Measurements from ENCODE around the gene PARD3. TPM values are rescaled to one million over a fixed set of nuclear protein-coding genes. Genes with fewer than 3 reads are reported as not detected.

Gene PARD3
- total RNA-seq, 1 experiment from 2014 or later, result 51.8 TPM

DNA sequence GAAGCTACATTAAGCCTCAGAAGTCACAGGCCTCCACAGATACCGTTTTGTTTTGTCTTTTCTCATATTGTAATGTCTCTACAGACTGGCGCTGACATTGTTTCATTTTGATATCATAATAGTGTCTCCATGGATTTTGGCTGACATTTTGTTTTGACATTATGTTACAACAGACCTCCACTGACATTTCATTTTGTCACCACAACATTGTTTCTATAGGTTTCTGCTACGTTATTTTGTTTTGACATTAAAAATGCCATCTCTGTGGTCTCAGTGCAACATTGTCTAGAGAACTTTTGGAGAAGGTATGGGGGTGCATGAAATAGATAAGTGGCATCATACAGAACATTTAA is 666.8 kb downstream of the PARD3 start:
- DNase-seq (ENCODE audit: low spot score), result no peak

More for the DNA sequence above, 666.8 kb downstream of the PARD3 start:
- Mint-ChIP-seq H3K27ac (no peak overlapping the region), H3K4me1 (no peaks in the 10 kb centered on the region; the same call in 1 of the 2 replicates), H3K9me3 (no peaks in the 10 kb centered on the region), H3K36me3 (no peaks in the 10 kb centered on the region), H3K4me3 (no peak overlapping the region), H3K27me3 (ENCODE audit: low read depth) (no peaks in the 10 kb centered on the region)
- POLR2A ChIA-PET, result no interaction called here
- ATAC-seq, result no peak
- CTCF ChIA-PET, result no interaction called here
- no peak for TF ChIP-seq CBFB (CRISPR knock-in tag; IDR thresholded peaks at IDR 0.05; ENCODE audit: low read depth)
- TF ChIP-seq, protein P1, sequence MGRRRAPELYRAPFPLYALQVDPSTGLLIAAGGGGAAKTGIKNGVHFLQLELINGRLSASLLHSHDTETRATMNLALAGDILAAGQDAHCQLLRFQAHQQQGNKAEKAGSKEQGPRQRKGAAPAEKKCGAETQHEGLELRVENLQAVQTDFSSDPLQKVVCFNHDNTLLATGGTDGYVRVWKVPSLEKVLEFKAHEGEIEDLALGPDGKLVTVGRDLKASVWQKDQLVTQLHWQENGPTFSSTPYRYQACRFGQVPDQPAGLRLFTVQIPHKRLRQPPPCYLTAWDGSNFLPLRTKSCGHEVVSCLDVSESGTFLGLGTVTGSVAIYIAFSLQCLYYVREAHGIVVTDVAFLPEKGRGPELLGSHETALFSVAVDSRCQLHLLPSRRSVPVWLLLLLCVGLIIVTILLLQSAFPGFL (CRISPR knock-in tag; IDR thresholded peaks at IDR 0.05; ENCODE audit: borderline replicate concordance), result no peak
- TF ChIP-seq, protein P2, sequence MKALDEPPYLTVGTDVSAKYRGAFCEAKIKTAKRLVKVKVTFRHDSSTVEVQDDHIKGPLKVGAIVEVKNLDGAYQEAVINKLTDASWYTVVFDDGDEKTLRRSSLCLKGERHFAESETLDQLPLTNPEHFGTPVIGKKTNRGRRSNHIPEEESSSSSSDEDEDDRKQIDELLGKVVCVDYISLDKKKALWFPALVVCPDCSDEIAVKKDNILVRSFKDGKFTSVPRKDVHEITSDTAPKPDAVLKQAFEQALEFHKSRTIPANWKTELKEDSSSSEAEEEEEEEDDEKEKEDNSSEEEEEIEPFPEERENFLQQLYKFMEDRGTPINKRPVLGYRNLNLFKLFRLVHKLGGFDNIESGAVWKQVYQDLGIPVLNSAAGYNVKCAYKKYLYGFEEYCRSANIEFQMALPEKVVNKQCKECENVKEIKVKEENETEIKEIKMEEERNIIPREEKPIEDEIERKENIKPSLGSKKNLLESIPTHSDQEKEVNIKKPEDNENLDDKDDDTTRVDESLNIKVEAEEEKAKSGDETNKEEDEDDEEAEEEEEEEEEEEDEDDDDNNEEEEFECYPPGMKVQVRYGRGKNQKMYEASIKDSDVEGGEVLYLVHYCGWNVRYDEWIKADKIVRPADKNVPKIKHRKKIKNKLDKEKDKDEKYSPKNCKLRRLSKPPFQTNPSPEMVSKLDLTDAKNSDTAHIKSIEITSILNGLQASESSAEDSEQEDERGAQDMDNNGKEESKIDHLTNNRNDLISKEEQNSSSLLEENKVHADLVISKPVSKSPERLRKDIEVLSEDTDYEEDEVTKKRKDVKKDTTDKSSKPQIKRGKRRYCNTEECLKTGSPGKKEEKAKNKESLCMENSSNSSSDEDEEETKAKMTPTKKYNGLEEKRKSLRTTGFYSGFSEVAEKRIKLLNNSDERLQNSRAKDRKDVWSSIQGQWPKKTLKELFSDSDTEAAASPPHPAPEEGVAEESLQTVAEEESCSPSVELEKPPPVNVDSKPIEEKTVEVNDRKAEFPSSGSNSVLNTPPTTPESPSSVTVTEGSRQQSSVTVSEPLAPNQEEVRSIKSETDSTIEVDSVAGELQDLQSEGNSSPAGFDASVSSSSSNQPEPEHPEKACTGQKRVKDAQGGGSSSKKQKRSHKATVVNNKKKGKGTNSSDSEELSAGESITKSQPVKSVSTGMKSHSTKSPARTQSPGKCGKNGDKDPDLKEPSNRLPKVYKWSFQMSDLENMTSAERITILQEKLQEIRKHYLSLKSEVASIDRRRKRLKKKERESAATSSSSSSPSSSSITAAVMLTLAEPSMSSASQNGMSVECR (CRISPR knock-in tag; IDR thresholded peaks at IDR 0.05; ENCODE audit: borderline replicate concordance), result no peak
- TF ChIP-seq, protein P3, sequence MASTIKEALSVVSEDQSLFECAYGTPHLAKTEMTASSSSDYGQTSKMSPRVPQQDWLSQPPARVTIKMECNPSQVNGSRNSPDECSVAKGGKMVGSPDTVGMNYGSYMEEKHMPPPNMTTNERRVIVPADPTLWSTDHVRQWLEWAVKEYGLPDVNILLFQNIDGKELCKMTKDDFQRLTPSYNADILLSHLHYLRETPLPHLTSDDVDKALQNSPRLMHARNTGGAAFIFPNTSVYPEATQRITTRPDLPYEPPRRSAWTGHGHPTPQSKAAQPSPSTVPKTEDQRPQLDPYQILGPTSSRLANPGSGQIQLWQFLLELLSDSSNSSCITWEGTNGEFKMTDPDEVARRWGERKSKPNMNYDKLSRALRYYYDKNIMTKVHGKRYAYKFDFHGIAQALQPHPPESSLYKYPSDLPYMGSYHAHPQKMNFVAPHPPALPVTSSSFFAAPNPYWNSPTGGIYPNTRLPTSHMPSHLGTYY (CRISPR knock-in tag; IDR thresholded peaks at IDR 0.05), result no peak
- no peak for TF ChIP-seq PRRX2 (CRISPR knock-in tag; IDR thresholded peaks at IDR 0.05)
- TF ChIP-seq NR3C1 (CRISPR knock-in tag; conservative IDR thresholded peaks at IDR 0.05; ENCODE audit: low read depth), result no peak
- no peak for TF ChIP-seq IRF2 (CRISPR knock-in tag; IDR thresholded peaks at IDR 0.05; ENCODE audit: borderline replicate concordance, low read depth)
- no peak for TF ChIP-seq ZNF138 (CRISPR knock-in tag; conservative IDR thresholded peaks at IDR 0.05)
- TF ChIP-seq EMX1 (CRISPR knock-in tag; IDR thresholded peaks at IDR 0.05), result no peak
- no peak for TF ChIP-seq SOX15 (CRISPR knock-in tag; IDR thresholded peaks at IDR 0.05)
- TF ChIP-seq NFATC4 (CRISPR knock-in tag; IDR thresholded peaks at IDR 0.05), result no peak
- no peak for TF ChIP-seq ZBTB21 (CRISPR knock-in tag; IDR thresholded peaks at IDR 0.05; ENCODE audit: borderline replicate concordance)
- TF ChIP-seq, protein P4, sequence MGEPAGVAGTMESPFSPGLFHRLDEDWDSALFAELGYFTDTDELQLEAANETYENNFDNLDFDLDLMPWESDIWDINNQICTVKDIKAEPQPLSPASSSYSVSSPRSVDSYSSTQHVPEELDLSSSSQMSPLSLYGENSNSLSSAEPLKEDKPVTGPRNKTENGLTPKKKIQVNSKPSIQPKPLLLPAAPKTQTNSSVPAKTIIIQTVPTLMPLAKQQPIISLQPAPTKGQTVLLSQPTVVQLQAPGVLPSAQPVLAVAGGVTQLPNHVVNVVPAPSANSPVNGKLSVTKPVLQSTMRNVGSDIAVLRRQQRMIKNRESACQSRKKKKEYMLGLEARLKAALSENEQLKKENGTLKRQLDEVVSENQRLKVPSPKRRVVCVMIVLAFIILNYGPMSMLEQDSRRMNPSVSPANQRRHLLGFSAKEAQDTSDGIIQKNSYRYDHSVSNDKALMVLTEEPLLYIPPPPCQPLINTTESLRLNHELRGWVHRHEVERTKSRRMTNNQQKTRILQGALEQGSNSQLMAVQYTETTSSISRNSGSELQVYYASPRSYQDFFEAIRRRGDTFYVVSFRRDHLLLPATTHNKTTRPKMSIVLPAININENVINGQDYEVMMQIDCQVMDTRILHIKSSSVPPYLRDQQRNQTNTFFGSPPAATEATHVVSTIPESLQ (CRISPR knock-in tag; IDR thresholded peaks at IDR 0.05), result no peak
- TF ChIP-seq ZNF232 (CRISPR knock-in tag; IDR thresholded peaks at IDR 0.05), result no peak
- TF ChIP-seq, protein P5, sequence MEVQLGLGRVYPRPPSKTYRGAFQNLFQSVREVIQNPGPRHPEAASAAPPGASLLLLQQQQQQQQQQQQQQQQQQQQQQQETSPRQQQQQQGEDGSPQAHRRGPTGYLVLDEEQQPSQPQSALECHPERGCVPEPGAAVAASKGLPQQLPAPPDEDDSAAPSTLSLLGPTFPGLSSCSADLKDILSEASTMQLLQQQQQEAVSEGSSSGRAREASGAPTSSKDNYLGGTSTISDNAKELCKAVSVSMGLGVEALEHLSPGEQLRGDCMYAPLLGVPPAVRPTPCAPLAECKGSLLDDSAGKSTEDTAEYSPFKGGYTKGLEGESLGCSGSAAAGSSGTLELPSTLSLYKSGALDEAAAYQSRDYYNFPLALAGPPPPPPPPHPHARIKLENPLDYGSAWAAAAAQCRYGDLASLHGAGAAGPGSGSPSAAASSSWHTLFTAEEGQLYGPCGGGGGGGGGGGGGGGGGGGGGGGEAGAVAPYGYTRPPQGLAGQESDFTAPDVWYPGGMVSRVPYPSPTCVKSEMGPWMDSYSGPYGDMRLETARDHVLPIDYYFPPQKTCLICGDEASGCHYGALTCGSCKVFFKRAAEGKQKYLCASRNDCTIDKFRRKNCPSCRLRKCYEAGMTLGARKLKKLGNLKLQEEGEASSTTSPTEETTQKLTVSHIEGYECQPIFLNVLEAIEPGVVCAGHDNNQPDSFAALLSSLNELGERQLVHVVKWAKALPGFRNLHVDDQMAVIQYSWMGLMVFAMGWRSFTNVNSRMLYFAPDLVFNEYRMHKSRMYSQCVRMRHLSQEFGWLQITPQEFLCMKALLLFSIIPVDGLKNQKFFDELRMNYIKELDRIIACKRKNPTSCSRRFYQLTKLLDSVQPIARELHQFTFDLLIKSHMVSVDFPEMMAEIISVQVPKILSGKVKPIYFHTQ (CRISPR knock-in tag; IDR thresholded peaks at IDR 0.05), result no peak
